ENCODE data around the gene ITGAL.

The ITGAL gene

DNA sequence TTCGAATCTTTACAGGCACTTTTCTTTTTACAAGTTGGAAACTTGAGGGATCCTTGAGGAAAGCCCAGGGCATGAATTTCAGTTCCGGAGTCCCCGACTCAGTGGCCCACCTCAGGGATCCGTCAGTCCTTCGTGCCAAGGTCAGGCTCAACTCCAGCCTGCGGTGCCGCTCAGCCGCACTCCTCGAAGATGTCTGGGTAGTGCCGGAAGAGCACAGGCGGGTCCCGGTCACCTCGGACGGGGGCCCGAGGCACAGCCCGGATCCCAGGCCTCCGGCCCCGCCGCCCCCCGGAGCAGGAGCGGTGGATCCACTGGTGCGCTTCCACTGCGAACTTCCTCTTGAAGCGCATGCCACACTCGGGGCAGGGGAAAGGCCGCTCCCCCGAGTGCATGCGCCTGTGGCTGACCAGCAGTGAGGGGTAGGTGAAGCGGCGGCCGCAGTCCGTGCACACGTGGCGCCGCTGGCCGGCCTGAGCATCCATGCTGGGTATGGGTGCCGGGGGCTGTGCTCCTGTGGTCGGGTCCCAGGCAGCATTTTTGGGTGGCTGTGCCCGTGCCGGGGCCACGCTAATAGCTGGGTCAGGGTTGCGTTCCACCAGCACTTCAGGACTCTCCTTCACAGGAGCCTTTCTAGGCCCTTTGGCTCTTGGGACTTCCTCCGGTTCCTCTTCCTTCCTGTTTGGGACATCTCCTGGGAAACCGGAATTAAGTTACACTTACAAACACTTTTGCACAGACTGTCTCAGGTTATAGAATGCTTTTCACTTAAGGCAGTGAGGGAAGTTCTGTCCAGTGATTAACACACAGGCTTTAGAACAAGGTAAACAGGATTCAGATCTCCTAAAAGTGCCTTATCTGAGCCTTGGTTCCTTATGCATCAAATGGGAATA lies 97.4 kb downstream of the ITGAL start:
- no peak for DNase-seq

DNA sequence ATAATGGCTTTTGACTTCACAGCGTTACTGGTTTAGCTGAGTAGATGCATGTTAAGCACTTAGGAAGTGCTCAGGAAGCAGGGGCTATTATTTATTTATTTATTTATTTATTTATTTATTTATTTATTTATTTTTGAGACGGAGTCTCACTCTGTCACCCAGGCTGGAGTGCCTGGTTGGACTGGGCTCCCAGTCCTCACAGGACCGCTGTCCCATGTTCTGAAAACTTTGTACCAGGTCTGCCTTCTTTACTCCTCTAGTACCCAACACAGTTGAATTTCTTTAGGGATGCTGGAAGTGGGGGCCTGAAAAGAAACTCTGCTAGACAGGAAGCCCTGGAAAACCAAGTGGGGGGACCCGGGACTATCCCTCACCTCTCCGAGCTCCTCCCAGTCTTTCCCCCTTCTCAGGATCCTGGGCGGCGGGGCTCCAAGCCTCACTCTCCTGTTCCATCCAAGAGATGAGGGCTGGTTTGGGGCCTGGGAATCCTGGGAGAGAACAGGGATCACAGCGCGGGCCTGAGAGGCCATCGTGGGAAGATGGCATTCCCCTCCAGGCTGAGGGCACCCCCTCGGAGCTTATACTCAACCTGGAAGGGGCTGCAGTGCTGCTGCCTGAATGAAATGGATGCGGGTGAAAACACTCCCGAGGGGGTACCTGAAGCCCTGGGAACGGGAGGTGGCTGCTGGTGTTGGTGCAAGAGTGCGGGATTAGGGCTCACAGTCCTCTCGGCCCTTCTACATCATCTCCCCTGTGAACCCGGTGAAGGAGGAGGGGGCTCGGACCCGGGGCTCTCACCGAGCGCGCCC lies 98.3 kb downstream of the ITGAL start:
- no peak for DNase-seq

DNA sequence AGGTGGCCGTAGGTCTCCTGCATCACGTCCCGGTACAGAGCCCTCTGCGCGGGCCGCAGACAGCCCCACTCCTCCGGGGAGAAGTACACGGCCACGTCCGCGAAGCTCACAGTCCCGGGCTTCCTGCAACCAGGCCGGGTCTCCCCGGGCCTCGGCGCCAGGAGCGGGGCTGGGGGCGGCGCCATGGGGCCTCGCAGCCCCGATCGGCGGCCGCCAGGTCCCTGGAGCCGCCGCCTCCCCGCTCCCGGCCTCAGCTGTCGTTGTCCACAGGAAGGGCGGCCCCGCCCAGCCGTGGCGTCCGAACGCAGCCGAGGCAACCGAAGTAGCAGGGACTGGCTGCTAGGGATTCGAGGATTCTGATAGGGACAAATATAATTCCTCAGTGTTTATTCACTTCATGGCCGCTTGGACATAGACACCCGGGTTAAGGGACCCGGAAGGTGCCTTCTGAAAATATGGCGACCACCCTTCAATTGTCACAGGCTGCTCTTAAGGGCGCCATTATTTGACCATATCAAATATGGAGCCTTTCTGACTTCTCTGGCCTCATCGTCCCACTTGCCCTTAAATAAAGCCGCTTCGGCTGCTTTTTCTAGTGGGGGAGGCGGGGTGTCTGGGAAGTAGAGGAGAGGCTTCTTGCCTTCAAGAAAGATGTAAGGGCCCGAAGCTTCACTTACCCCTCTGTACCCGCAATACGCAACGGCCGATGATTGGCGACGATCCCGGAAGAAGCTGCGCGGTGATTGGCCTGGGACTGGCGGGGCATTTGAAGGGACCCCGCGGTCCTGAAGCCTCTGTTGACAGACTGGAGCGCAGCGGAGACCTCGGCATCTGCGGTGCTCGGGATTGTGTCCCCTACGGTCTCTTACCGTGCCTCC lies 99.1 kb downstream of the ITGAL start, which contains the start of gene ZNF688:
TSS of gene ZNF688 (minus strand) at position 270 of the 878 bp plus-strand sequence. CDS start at position 185, 85 bp downstream.
- peak; percentile 91 for DNase-seq

Data from activated CD8-positive, alpha-beta memory T cell treated with anti-CD3 and anti-CD28 coated beads, Interleukin-2, amount 50 U/mL, for 4 hours (primary cell).